ENCODE measurements around the gene WDR11.

Gene WDR11

GRCh38 chr10:120946497-120946896 is 95.3 kb downstream of the WDR11 start:
- DNase-seq (ENCODE audit: low read depth) = no peak

- peak; percentile 36 for DNase-seq (ENCODE audit: low read depth)
Observed at GRCh38 chr10:120948889-120949608, 97.9 kb downstream of the WDR11 start.

- DNase-seq (ENCODE audit: low read depth) = no peak
Observed at GRCh38 chr10:120949609-120950031, 98.5 kb downstream of the WDR11 start.

- DNase-seq (ENCODE audit: low read depth) = no peak
Observed at GRCh38 chr10:120950051-120950561, 98.9 kb downstream of the WDR11 start.

- no peak for DNase-seq (ENCODE audit: low read depth)
Observed at GRCh38 chr10:120951288-120951687, 100.1 kb downstream of the WDR11 start.

- no peak for DNase-seq (ENCODE audit: low read depth)
Observed at GRCh38 chr10:120953897-120954296, 102.7 kb downstream of the WDR11 start.
